Measurements from ENCODE around the gene INSYN2B. TPM values are rescaled to one million over a fixed set of nuclear protein-coding genes. Genes with fewer than 3 reads are reported as not detected.

INSYN2B gene
- total RNA-seq, 1 donor from 2014 or later, result 0.25 TPM

DNA sequence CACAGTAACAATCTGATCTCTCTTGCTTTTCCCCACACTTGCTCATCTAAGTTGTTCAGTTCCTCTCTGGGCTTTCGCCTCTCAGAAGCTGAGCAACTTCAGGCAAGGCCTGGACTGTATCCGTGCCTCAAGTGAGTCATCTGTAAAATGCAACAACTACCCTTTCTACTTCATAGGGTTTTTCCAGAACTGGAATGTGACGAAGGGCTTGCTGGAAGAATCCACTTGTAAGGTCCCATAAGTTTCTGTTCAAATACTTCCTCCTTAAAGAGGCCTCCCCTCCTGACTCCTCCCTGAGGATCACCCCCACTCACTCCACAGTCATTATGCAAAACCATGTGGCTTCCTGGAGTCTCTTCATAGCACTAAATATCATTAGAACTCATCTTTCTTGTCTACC lies 17.5 kb upstream of the INSYN2B start:
- no peak for DNase-seq (ENCODE audit: extremely low spot score in 2 of 2)
- TF ChIP-seq POLR2A (IDR thresholded peaks at IDR 0.05) (no peak), CTCF (IDR thresholded peaks at IDR 0.05) (no peak), POLR2AphosphoS5 (IDR thresholded peaks at IDR 0.05; ENCODE audit: insufficient read depth in 1 of 2, low read depth in 1 of 2) (no peak)
- Histone ChIP-seq H3K27ac (no peak overlapping the region), H3K27me3 (no peaks in the 10 kb centered on the region), H3K36me3 (no peaks in the 10 kb centered on the region), H3K4me1 (no peaks in the 10 kb centered on the region), H3K4me3 (no peak overlapping the region), H3K9me3 (no peaks in the 10 kb centered on the region)
- intact Hi-C loops (cut with DNase I), result no loop called here

DNA sequence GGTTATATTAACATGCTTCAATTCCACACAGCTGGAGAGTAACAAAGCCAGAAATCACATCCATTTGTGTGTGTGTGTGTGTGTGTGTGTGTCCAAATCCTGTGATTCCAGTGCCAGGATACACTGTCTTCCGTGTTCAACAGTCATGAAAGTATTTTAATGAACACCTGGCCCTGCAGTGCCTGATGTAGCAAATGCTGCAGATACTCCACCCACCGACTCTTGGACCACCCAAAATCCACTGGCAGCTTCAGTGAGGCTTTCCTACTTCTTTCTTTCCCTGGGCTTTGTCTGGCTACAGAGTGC lies 13.1 kb upstream of the INSYN2B start:
- Histone ChIP-seq H3K4me1 (no peaks in the 10 kb centered on the region), H3K4me3 (no peak overlapping the region), H3K9me3 (no peaks in the 10 kb centered on the region), H3K27me3 (no peaks in the 10 kb centered on the region), H3K36me3 (no peaks in the 10 kb centered on the region), H3K27ac (no peak overlapping the region)
- DNase-seq (ENCODE audit: extremely low spot score in 2 of 2), result no peak
- TF ChIP-seq POLR2AphosphoS5 (IDR thresholded peaks at IDR 0.05; ENCODE audit: insufficient read depth in 1 of 2, low read depth in 1 of 2) (no peak), CTCF (IDR thresholded peaks at IDR 0.05) (no peak), POLR2A (IDR thresholded peaks at IDR 0.05) (no peak)
- intact Hi-C loops (cut with DNase I), result no loop called here

GRCh38 chr5:169992789-169993484 lies 12.6 kb upstream of the INSYN2B start:
- DNase-seq (ENCODE audit: extremely low spot score in 2 of 2), result no peak
- H3K9me3 ChIP-seq, result no peaks in the 10 kb centered on the region
- TF ChIP-seq CTCF (IDR thresholded peaks at IDR 0.05) (no peak), POLR2AphosphoS5 (IDR thresholded peaks at IDR 0.05; ENCODE audit: insufficient read depth in 1 of 2, low read depth in 1 of 2) (no peak), POLR2A (IDR thresholded peaks at IDR 0.05) (no peak)
- H3K27me3 ChIP-seq, result no peaks in the 10 kb centered on the region
- H3K27ac ChIP-seq, result no peak overlapping the region
- no peaks in the 10 kb centered on the region for H3K4me1 ChIP-seq
- no peaks in the 10 kb centered on the region for H3K36me3 ChIP-seq
- no peak overlapping the region for H3K4me3 ChIP-seq
- intact Hi-C loops (cut with DNase I), result no loop called here

DNA sequence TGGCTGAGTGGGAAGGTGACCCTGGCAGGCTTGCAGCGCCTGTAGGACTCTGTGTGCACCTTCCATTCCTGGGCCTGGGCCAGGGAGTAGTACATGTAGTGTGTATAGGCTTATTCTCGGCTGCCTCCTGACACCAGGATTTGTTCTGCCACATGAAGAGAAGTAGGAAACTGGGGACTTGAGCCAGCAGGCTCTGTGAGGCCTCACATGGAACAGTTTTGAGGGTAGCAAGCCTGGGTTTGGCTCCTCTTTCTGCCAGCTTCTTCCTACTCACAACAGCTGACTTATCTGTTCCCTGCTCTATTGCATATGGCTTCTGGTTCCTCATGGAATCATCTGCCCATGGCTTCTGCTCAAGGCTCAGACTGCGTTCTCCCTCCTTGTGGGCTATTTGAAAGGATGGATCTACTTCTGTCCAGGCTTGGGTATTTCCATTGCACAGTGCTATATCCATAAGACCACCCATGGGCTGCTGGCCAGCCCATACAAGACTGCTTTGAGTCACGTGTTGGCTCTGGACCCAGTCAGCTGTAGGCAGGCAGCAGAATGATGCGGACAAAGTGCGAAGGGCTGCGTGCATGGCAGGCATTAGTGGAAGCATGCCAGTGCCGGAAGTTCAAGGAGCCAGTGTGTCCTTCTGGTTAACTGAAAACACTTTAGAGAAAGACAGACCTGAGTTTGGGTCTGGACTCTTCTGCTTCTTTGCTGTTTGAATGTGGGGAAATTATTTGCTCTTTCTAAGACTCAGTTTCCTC lies 11.0 kb upstream of the INSYN2B start:
- intact Hi-C loops (cut with DNase I), result no loop called here
- TF ChIP-seq POLR2A (IDR thresholded peaks at IDR 0.05), result no peak
- no peak for TF ChIP-seq CTCF (IDR thresholded peaks at IDR 0.05)
- no peak for TF ChIP-seq POLR2AphosphoS5 (IDR thresholded peaks at IDR 0.05; ENCODE audit: insufficient read depth in 1 of 2, low read depth in 1 of 2)
- no peaks in the 10 kb centered on the region for H3K27me3 ChIP-seq
- no peaks in the 10 kb centered on the region for H3K9me3 ChIP-seq
- no peak for DNase-seq (ENCODE audit: extremely low spot score in 2 of 2)
- H3K4me3 ChIP-seq, result no peak overlapping the region
- H3K27ac ChIP-seq, result no peak overlapping the region
- H3K36me3 ChIP-seq, result no peaks in the 10 kb centered on the region
- no peaks in the 10 kb centered on the region for H3K4me1 ChIP-seq

DNA sequence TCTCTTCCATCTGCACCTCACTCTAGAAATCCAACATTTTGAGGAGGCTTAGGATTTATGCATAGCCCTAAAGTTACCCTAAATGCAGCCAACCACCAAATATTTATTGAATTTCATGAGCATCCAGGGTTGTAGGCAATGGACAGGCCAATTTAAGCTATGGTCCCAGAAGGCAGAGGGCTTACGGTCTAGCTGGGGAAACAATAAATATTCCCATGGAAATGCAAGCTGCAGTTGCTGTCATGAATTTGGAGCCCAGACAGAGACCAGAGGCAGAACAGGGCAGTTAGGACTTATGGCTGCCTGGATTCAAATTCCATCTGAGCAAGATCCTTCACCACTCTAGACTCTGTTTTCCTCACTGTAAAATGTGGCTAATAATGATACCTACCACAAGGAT lies 9.1 kb upstream of the INSYN2B start:
- no peak for TF ChIP-seq POLR2AphosphoS5 (IDR thresholded peaks at IDR 0.05; ENCODE audit: insufficient read depth in 1 of 2, low read depth in 1 of 2)
- no peak for TF ChIP-seq POLR2A (IDR thresholded peaks at IDR 0.05)
- no peak for TF ChIP-seq CTCF (IDR thresholded peaks at IDR 0.05)
- no peaks in the 10 kb centered on the region for H3K4me1 ChIP-seq
- H3K27ac ChIP-seq, result no peak overlapping the region
- no peak for DNase-seq (ENCODE audit: extremely low spot score in 2 of 2)
- no peaks in the 10 kb centered on the region for H3K9me3 ChIP-seq
- intact Hi-C loops (cut with DNase I), result loop anchor here (10.0 kb wide), 1 partner anchor 285 kb away; no protein-coding TSS in a partner anchor
- no peaks in the 10 kb centered on the region for H3K27me3 ChIP-seq
- no peak overlapping the region for H3K4me3 ChIP-seq
- no peaks in the 10 kb centered on the region for H3K36me3 ChIP-seq
